Measurements from ENCODE around the gene FGFR3.

Gene FGFR3

DNA sequence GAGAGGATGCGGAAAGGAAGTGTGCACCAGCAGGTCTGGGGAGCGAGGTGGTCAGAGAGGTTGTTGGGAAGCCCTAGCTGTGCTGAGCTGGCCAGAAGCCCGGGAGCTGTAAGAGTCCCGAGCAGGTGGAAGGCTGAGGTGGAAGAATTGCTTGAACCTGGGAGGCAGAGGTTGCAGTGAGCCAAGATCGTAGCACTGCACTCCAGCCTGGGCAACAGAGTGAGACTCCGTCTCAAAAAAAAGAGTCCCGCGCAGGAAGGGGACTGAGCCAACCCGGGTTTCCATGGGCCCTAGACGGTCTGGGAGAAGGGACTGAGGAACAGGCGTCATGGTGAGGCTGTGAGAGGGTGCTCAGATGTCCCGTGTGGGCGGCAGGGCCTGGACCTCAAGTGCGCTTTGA lies 12.7 kb upstream of the FGFR3 start:
- TF ChIP-seq, protein P1, sequence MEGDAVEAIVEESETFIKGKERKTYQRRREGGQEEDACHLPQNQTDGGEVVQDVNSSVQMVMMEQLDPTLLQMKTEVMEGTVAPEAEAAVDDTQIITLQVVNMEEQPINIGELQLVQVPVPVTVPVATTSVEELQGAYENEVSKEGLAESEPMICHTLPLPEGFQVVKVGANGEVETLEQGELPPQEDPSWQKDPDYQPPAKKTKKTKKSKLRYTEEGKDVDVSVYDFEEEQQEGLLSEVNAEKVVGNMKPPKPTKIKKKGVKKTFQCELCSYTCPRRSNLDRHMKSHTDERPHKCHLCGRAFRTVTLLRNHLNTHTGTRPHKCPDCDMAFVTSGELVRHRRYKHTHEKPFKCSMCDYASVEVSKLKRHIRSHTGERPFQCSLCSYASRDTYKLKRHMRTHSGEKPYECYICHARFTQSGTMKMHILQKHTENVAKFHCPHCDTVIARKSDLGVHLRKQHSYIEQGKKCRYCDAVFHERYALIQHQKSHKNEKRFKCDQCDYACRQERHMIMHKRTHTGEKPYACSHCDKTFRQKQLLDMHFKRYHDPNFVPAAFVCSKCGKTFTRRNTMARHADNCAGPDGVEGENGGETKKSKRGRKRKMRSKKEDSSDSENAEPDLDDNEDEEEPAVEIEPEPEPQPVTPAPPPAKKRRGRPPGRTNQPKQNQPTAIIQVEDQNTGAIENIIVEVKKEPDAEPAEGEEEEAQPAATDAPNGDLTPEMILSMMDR (IDR thresholded peaks at IDR 0.05; ENCODE audit: low read depth, low read length, missing control alignments), result no peak
- H3K4me3 ChIP-seq (replicated peaks; ENCODE audit: low read depth, low read length), result no peak overlapping the region
- no peak for DNase-seq (ENCODE audit: extremely low read depth, low read depth)

DNA sequence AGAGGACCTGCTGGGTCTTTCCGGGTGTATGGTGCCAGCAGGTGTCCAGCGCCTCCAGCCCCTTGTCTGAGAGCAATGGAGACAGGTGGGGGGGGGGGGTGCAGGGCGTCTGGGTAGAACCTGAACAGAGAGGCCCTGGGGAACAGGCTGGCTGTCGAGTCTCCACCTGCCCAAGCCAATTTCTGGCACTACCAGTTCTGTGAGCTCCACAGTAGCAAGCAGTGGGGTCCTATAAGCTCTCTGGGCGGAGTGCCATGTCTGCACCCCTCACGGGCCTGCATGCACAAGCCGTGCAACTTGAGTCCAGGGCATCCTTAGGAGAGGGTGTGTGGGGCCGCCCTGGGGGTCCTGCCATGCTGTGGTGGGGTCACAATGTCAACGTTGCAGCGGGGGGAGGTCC lies 10.1 kb upstream of the FGFR3 start:
- H3K4me3 ChIP-seq (replicated peaks; ENCODE audit: low read depth, low read length), result no peak overlapping the region
- TF ChIP-seq, protein P1 (IDR thresholded peaks at IDR 0.05; ENCODE audit: low read depth, low read length, missing control alignments), result no peak
- no peak for DNase-seq (ENCODE audit: extremely low read depth, low read depth)

DNA sequence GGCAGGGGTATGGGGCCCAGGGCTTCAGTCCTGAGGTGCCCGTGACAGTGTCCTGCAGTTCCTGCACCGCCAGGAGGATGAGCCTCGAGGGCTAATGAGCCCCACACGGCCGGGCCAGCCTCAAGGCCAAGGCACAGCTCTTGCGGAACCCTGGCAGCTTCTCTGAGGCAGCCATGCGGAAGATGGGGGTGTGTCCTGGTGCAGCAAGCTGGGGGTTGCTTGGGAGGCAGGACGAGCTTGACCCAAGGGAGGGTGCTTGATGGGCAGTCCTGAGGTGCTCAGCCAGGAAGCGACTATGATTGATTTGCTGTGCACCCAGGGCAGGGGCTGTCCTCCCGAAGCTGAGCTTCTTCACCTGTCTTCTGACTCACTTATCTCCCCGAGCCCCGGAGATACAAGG lies 9.1 kb upstream of the FGFR3 start:
- TF ChIP-seq, protein P1 (IDR thresholded peaks at IDR 0.05; ENCODE audit: low read depth, low read length, missing control alignments), result no peak
- no peak overlapping the region for H3K4me3 ChIP-seq (replicated peaks; ENCODE audit: low read depth, low read length)
- no peak for DNase-seq (ENCODE audit: extremely low read depth, low read depth)

DNA sequence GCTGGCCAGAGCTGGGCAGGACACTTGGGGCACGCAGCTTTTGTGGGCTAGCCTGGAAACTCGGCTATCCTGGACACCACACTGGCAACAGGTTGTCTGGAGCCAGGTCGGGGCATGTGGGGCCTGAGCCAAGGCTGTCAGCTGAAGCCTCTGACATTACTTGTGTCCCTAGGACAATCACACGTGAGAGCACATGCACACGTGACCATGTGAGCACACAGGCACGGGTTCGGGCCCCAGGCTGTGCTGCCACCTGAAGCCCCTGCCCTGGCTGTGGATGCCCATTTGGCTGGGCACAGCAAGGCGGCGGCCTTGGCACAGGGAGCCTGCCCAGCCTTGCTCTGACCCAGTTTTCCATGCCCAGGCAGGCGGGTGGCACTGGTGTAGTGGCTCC lies 8.7 kb upstream of the FGFR3 start:
- TF ChIP-seq, protein P1 (IDR thresholded peaks at IDR 0.05; ENCODE audit: low read depth, low read length, missing control alignments), result no peak
- DNase-seq (ENCODE audit: extremely low read depth, low read depth), result no peak
- no peak overlapping the region for H3K4me3 ChIP-seq (replicated peaks; ENCODE audit: low read depth, low read length)

DNA sequence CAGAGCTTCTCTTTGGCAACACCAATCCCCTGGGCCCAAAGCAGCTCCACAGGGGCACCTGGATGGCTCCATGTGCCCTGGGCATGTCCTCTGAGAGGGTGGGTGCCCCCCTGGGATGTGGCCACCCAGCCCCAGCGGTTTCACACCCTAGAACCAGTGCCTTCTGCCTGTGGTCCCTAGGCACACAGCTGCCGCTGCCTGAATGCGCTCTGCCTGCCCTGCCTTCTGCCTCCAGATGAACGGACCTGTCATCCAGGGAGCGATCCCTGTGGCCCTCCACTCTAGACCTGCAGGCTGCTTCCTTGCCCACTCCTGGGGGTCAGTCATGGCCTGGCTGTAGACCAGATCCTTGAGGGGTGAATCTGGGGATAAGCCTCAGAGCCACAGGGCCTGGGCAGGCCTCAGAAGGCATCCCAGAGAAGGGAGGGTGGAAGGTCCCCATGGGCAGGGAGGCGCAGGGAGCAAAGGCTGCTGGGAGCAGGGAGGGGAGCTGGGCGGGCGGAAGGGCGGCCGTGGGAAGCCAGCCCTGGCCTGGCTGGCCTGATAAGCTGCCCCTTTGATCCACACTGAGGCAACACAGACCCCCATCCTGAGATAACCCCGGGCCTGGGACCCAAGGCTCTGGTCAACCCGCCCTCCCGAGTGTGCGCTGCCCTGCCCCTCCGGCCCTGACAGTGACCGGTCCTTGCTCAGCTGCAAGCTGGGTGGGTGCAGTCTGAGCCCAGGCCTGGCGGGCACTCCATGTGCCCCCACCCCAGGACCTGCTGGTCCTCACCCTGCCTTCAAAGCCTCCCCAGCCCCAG lies 8.1 kb upstream of the FGFR3 start:
- no peak for DNase-seq (ENCODE audit: extremely low read depth, low read depth)
- H3K4me3 ChIP-seq (replicated peaks; ENCODE audit: low read depth, low read length), result no peak overlapping the region
- TF ChIP-seq, protein P1 (IDR thresholded peaks at IDR 0.05; ENCODE audit: low read depth, low read length, missing control alignments), result no peak

DNA sequence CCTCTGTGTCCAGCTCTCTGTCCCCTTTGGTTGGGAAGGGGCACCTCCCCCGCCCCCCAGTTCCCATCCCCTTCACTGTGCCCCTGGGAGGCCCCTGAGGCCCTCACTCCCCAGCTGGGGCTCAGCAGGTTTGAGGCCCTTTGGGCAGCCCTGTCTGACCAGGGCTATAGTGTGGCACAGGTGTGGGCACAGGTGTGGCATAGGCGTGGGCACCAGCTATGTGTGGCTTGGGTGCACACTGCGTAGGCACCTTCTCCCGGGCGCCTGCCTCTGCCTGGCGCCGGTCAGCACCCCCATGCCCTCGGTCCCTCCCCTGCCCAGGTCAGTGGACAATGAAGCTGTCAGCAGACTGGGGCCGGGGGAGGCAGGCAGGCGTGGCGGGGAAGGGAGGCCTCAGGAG lies 7.5 kb upstream of the FGFR3 start:
- TF ChIP-seq, protein P1 (IDR thresholded peaks at IDR 0.05; ENCODE audit: low read depth, low read length, missing control alignments), result no peak
- DNase-seq (ENCODE audit: extremely low read depth, low read depth), result no peak
- no peak overlapping the region for H3K4me3 ChIP-seq (replicated peaks; ENCODE audit: low read depth, low read length)

Data from HFF-Myc (cell line).